Mesendoderm (in vitro differentiated cells): ENCODE data around the gene FAF1.
A peak's percentile ranks its signal among the peaks of the same experiment; 100 is the strongest.

ENCODE experiments used
- DNase-seq: peaks from one replicate; pipeline ENCODE4 v3.0.0; 2013
- H2AK5ac ChIP-seq: 2 replicates; pipeline ENCODE4 v1.6.1; 2013; ENCODE audit warnings: low read length, inconsistent platforms
- H2BK120ac ChIP-seq: 2 replicates; pipeline ENCODE4 v1.6.1; 2013; ENCODE audit warnings: low read depth, mild to moderate bottlenecking, low read length, moderate library complexity, mixed read lengths
- H2BK15ac ChIP-seq: replicated peaks from 2 replicates; pipeline ENCODE4 v1.6.1; 2013; ENCODE audit warnings: low read depth, mild to moderate bottlenecking, moderate library complexity
- H2BK5ac ChIP-seq: 2 replicates; pipeline ENCODE4 v1.6.1; 2013; ENCODE audit warnings: low read length, inconsistent platforms
- H3K18ac ChIP-seq: 2 replicates; pipeline ENCODE4 v1.6.1; 2013; ENCODE audit warnings: mild to moderate bottlenecking, low read length, mixed read lengths
- H3K23ac ChIP-seq: one replicate; pipeline ENCODE4 v1.6.1; 2013; ENCODE audit warnings: low read length
- H3K27ac ChIP-seq: 2 replicates; pipeline ENCODE4 v1.5.1; 2013; ENCODE audit warnings: low read depth, mild to moderate bottlenecking, inconsistent platforms, low read length, moderate library complexity
- H3K27me3 ChIP-seq: 2 replicates; pipeline ENCODE4 v1.6.1; 2013; ENCODE audit warnings: low read length, control low read depth, mild to moderate bottlenecking, inconsistent platforms; ENCODE audit not compliant: insufficient read depth, poor library complexity
- H3K36me3 ChIP-seq: 2 replicates; pipeline ENCODE4 v1.6.1; 2013; ENCODE audit warnings: low read length, inconsistent platforms; ENCODE audit not compliant: control insufficient read depth, insufficient read depth
- H3K4ac ChIP-seq: one replicate; pipeline ENCODE4 v1.6.1; 2013; ENCODE audit warnings: low read depth, mild to moderate bottlenecking, low read length, moderate library complexity
- H3K4me1 ChIP-seq: 2 replicates; pipeline ENCODE4 v1.6.1; 2013; ENCODE audit warnings: low read depth, low read length, inconsistent platforms; ENCODE audit not compliant: control insufficient read depth
- H3K4me2 ChIP-seq: 2 replicates; pipeline ENCODE4 v1.6.1; 2013; ENCODE audit warnings: low read length
- H3K4me3 ChIP-seq: 2 replicates; pipeline ENCODE4 v1.5.1; 2013; ENCODE audit warnings: mild to moderate bottlenecking, low read length
- H3K56ac ChIP-seq: one replicate; pipeline ENCODE4 v1.6.1; 2013; ENCODE audit warnings: low read length
- H3K79me1 ChIP-seq: 2 replicates; pipeline ENCODE4 v1.6.1; 2013; ENCODE audit warnings: low read length, inconsistent platforms
- H3K79me2 ChIP-seq: 2 replicates; pipeline ENCODE4 v1.6.1; 2013; ENCODE audit warnings: mild to moderate bottlenecking, low read length; ENCODE audit not compliant: control insufficient read depth, insufficient read depth
- H3K9ac ChIP-seq: 2 replicates; pipeline ENCODE4 v1.6.1; 2013; ENCODE audit warnings: low read length, inconsistent platforms
- H4K5ac ChIP-seq: one replicate; pipeline ENCODE4 v1.6.1; 2013; ENCODE audit warnings: low read length
- H4K8ac ChIP-seq: one replicate; pipeline ENCODE4 v1.6.1; 2013; ENCODE audit warnings: low read depth, mild to moderate bottlenecking, control low read depth, low read length, moderate library complexity
- WGBS: extraction: QIAGEN DNeasy Blood & Tissue Kit; methylation state at CpG from one replicate; pipeline ENCODE4 v1.1.7; 2013; ENCODE audit warnings: low lambda C conversion rate, missing lambda C conversion rate; ENCODE audit not compliant: insufficient coverage; ENCODE audit errors: extremely low coverage; 5-methylcytosine and 5-hydroxymethylcytosine counted together

FAF1 gene

DNA sequence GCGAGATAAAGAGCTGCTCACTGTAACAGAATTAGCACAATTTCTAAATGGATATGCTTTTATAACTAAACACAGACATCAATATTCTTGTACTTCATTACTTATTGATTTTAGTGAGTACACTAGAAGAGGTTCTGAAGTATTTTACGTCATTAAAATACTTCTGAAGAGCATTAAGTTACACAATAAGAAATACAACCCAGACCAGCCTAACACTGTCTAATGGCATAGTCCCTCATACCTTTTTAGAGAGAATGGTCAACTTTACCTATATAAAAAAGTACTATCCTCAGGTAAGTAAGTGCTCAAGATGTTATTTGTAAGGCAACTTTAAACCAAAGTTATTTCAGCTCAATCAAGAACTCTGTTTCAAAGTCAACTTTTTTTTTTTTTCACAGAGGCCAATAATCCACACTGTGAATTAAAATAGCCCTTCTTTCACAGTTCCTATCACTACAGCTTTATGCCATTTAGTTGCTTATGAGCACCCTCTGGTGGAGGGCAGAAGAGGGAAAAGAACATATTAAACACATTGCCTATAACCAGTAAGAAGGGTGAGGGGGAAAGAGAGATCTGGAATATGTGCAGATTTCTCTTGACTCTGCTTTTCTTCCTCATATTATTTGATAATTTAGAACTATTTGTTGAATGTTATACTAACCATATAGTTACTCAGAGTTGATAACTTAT is 354.7 kb downstream of the FAF1 start:
- H3K4me2 ChIP-seq: no peak overlapping the region
- H3K56ac ChIP-seq: no peak overlapping the region
- peak; percentile 68 for DNase-seq
- H3K79me1 ChIP-seq: no peaks in the 10 kb centered on the region
- no peak overlapping the region for H2BK120ac ChIP-seq
- H3K36me3 ChIP-seq: no peaks in the 10 kb centered on the region
- no peaks in the 10 kb centered on the region for H3K4me1 ChIP-seq
- H3K27ac ChIP-seq: no peak overlapping the region
- no peaks in the 10 kb centered on the region for H3K27me3 ChIP-seq
- no peak overlapping the region for H2BK15ac ChIP-seq
- no peak overlapping the region for H3K4me3 ChIP-seq
- no peak overlapping the region for H3K23ac ChIP-seq
- H3K9ac ChIP-seq: no peak overlapping the region
- no peak overlapping the region for H2AK5ac ChIP-seq
- H4K8ac ChIP-seq: no peak overlapping the region
- no peaks in the 10 kb centered on the region for H3K79me2 ChIP-seq
- H4K5ac ChIP-seq: no peak overlapping the region
- no peak overlapping the region for H3K4ac ChIP-seq
- no peak overlapping the region for H3K18ac ChIP-seq
- no CpG with 5 or more reads among the region's 2 CpGs for WGBS
- no peak overlapping the region for H2BK5ac ChIP-seq

DNA sequence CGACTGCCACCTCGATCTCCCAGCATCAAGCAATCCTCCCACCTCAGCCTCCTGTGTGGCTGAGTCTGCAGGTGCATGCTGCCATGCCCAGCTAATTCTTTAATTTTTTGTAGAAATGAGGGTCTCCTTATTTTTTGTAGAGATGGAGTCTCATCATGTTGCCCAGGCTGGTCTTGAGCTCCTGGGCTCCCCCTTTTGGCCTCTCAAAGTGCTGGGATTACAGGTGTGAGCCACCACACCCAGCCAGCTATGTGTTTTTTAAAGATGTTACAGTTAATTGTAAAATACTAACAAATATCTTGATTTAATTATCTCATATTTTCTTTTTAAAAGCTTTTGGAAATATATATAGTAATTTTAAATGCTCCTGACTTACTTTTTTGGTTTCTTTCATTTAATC is 355.5 kb downstream of the FAF1 start:
- Histone ChIP-seq H3K4ac (no peak overlapping the region), H3K4me2 (no peak overlapping the region), H3K23ac (no peak overlapping the region), H4K8ac (no peak overlapping the region), H2AK5ac (no peak overlapping the region), H3K18ac (no peak overlapping the region), H3K4me3 (no peak overlapping the region), H2BK5ac (no peak overlapping the region), H2BK120ac (no peak overlapping the region), H3K79me1 (no peaks in the 10 kb centered on the region), H3K4me1 (no peaks in the 10 kb centered on the region), H3K56ac (no peak overlapping the region), H3K27me3 (no peaks in the 10 kb centered on the region), H3K27ac (no peak overlapping the region), H3K36me3 (no peaks in the 10 kb centered on the region), H3K79me2 (no peaks in the 10 kb centered on the region), H3K9ac (no peak overlapping the region), H2BK15ac (no peak overlapping the region), H4K5ac (no peak overlapping the region)
- DNase-seq: peak; percentile 13
- no CpG with 5 or more reads among the region's 2 CpGs for WGBS

DNA sequence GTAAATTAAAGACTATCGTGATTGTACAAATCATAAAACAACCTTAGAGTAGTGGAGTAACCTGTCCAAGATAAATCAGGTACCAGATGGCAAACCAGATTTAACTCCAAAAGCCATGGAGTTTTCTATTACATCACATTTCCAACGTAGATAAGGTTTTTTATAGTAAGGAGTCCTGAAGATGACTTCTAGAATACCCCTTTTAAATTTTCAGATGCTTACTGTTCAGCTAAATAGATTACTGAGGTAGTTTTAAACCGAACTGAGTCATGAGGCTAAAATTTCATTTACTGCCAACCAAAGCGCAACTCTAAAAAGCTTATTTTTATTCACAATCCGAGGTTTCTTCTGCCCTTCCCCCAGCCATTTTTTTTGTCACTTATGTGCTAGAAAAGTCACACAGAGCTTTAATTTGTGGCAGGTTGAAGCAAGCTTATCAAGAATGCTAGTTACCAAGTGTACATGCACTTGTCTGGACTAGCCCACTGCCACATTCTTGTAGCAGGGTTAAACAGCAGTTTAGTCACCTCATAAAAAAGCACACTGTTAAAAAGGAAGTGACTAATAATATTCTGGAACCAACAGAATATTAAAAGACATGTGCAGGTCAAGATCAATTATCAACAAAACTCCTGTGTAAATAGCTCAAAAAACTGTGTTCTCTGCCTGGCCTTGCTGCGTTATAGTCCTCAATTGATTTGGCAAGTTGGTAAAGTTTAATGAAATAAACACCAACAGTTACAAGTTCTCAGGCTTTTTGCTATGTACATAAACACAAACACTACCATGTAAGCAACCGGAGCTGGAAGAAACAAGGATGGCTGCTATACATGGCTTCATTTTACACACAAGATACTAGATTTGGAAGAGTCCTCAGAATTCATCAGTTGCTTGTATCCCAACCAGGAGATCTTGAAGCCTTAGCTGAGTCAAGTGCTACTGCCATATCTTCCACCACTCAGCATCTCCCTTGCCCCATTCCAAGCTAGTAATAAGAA is 356.5 kb downstream of the FAF1 start:
- Histone ChIP-seq H3K18ac (no peak overlapping the region), H3K9ac (no peak overlapping the region), H2BK5ac (no peak overlapping the region), H3K27ac (no peak overlapping the region), H3K56ac (no peak overlapping the region), H2BK120ac (no peak overlapping the region), H3K4me3 (no peak overlapping the region), H2AK5ac (no peak overlapping the region), H2BK15ac (no peak overlapping the region), H3K27me3 (no peaks in the 10 kb centered on the region), H3K79me1 (no peaks in the 10 kb centered on the region), H3K79me2 (no peaks in the 10 kb centered on the region), H3K4me1 (no peaks in the 10 kb centered on the region), H3K4ac (no peak overlapping the region), H4K5ac (no peak overlapping the region), H4K8ac (no peak overlapping the region), H3K4me2 (no peak overlapping the region), H3K23ac (no peak overlapping the region), H3K36me3 (no peaks in the 10 kb centered on the region)
- DNase-seq: no peak
- no CpG with 5 or more reads among the region's 7 CpGs for WGBS

DNA sequence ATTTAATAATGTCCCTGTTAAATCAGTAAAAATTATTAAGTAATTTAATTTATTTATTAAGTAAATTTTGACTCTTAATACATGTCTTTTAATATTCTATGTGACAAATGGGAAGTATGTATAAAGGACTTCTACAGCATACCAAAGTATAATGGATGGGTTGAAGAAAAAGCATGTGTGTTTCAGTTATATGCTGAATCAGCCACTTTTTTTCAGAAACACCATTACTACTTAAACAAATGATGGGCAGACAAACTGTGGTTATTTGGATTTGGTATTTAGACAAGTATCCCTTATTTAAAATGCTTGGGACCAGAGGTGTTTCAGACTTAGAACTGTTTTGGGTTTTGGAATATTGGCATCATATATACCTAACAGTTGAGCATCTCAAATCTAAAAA is 360.5 kb downstream of the FAF1 start:
- Histone ChIP-seq H3K4ac (no peak overlapping the region), H3K4me3 (no peak overlapping the region), H3K18ac (no peak overlapping the region), H3K9ac (no peak overlapping the region), H3K27ac (no peak overlapping the region), H2BK5ac (no peak overlapping the region), H2AK5ac (no peak overlapping the region), H4K5ac (no peak overlapping the region), H3K23ac (no peak overlapping the region), H3K4me2 (no peak overlapping the region), H2BK15ac (no peak overlapping the region), H3K79me2 (no peaks in the 10 kb centered on the region), H3K27me3 (no peaks in the 10 kb centered on the region), H3K4me1 (no peaks in the 10 kb centered on the region), H2BK120ac (no peak overlapping the region), H4K8ac (no peak overlapping the region), H3K79me1 (no peaks in the 10 kb centered on the region), H3K56ac (no peak overlapping the region), H3K36me3 (no peaks in the 10 kb centered on the region)
- DNase-seq: no peak

DNA sequence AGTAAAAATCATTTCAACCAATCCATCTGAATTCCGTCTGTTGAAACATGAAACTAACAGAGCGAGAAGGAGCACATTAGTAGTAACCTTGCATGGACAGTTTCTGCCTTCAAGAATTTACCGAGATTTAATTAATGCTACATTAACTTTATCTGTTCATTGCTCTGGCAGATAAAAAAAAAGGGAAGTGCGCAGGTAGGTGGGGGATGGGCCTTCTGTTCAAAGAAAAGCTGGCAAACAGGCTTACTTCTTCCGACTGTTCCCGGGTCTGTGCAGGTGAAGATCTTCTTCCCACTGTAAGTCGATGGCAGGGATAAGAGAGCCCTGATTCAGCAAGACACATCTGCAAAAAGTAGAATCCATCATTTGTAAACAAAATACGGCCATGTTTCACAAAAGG is 364.2 kb downstream of the FAF1 start:
- Histone ChIP-seq H3K4me2 (no peak overlapping the region), H3K4ac (no peak overlapping the region), H3K4me3 (no peak overlapping the region), H3K79me2 (no peaks in the 10 kb centered on the region), H2BK15ac (no peak overlapping the region), H3K27ac (no peak overlapping the region), H4K8ac (no peak overlapping the region), H2AK5ac (no peak overlapping the region), H3K9ac (no peak overlapping the region), H3K27me3 (no peaks in the 10 kb centered on the region), H2BK5ac (no peak overlapping the region), H3K4me1 (no peaks in the 10 kb centered on the region), H3K36me3 (no peaks in the 10 kb centered on the region), H3K23ac (no peak overlapping the region), H3K79me1 (no peaks in the 10 kb centered on the region), H4K5ac (no peak overlapping the region), H2BK120ac (no peak overlapping the region), H3K18ac (no peak overlapping the region), H3K56ac (no peak overlapping the region)
- no peak for DNase-seq
- no CpG with 5 or more reads among the region's 8 CpGs for WGBS
